Stimulated activated CD4-positive, alpha-beta T cell treated with anti-CD3 and anti-CD28 coated beads, Interleukin-12 subunit alpha, Interleukin-12 subunit beta, amount 100 ng/mL, for 4 hours (primary cell): ENCODE data around the gene RAB3D.

Source experiments
- DNase-seq: peaks from one replicate; pipeline ENCODE4 v3.0.0-alpha.2; 2020

RAB3D gene

DNA sequence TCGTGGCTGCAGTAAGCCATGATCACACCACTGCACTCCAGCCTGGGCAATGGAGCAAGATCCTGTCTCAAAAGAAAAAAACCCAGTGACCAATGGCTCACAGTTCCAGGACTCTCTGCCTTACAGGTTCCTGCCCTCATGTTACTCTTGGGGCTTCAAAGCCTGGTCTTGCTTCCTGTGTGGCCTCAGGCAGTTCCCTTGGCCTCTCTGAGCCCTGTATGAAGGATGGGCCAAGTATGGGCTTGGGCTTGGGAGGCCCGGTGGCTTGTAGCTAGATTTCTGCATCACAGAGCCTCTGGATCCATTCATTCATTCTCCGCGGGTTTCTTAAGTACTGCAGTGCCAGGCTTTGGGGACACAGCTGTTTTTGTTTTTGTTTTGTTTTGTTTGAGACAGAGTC lies 44.3 kb downstream of the RAB3D start:
- no peak for DNase-seq

- peak; percentile 81 for DNase-seq
Observed at GRCh38 chr19:11293433-11294389, 45.7 kb downstream of the RAB3D start.

GRCh38 chr19:11291991-11292390 lies 47.5 kb downstream of the RAB3D start:
- no peak for DNase-seq

- no peak for DNase-seq
Observed at GRCh38 chr19:11291415-11291814, 48.0 kb downstream of the RAB3D start.

DNA sequence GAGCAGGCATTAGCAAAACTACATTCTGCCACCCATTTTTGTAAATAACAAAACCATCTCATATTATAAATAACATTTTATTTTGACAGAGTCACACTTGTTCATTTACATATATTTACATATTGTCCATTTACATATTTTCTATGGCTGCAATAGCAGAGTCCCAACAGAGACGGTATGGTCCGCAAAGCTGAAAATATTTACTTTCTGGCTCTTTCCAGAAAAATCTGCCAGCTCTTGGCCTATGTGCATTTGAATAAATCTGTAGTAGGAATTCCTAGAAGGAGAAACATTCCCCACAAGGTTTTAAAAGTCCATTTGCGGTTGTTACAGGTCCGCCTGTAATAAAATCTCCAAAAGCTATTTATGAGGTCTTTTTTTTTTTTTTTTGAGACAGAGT lies 49.2 kb downstream of the RAB3D start:
- DNase-seq, result no peak

- DNase-seq, result no peak
Observed at GRCh38 chr19:11288349-11288748, 51.1 kb downstream of the RAB3D start.

- DNase-seq, result no peak
Observed at GRCh38 chr19:11286312-11286974, 53.0 kb downstream of the RAB3D start.

GRCh38 chr19:11284515-11284914 lies 54.9 kb downstream of the RAB3D start:
- DNase-seq, result no peak

- no peak for DNase-seq
Observed at GRCh38 chr19:11281356-11282049, 58.0 kb downstream of the RAB3D start.

- no peak for DNase-seq
Observed at GRCh38 chr19:11279505-11280236, 59.8 kb downstream of the RAB3D start.

- no peak for DNase-seq
Observed at GRCh38 chr19:11278670-11279069, 60.8 kb downstream of the RAB3D start.

GRCh38 chr19:11274533-11275086 lies 64.8 kb downstream of the RAB3D start:
- no peak for DNase-seq

- no peak for DNase-seq
Observed at GRCh38 chr19:11273989-11274388, 65.5 kb downstream of the RAB3D start.

DNA sequence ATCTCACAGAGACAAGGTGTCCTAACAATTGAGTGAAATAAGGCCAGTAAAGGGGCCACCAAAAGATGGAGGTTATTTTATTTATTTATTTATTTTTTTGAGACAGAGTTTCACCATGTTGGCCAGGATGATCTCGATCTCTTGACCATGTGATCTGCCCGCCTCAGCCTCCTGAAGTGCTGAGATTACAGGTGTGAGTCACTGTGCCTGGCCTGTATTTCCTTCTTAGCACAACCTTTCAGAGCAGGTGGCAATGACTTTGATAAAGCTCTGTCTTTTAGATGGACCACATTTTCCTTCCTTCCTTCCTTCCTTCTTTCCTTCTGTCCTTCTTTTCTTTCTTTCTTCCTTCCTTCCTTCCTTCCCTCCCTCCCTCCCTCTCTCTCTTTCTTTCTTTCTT lies 66.2 kb downstream of the RAB3D start:
- DNase-seq, result no peak
